Colon (tissue), 2 donors: ENCODE measurements around the gene PRR5L.

Experiments used
- FAIRE-seq: peaks from 2 replicates; lab custom pipeline; 2012; peaks lifted over from hg19 to GRCh38; lab: Jason Lieb, UNC
- donor health status: control.
- donor health status: control.

PRR5L gene

DNA sequence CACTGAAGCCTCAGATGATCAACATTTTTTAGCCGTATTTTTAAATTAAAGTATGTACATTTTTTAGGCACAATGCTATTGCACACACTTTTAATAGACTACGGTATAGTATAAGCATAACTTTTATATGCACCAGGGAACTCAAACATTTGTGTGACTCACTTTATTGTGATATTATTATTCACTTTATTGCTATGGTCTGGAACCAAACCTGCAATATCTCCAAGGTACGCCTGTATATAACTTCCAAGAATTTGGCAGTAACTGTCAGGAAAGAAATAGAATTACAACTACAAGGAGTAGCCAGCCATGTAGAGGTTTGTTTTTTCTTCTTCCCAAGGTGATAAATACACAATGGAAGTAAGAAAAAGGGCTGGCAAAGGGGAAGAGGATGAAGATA, 62.3 kb downstream of the PRR5L start:
- peak; percentile 21 for FAIRE-seq

DNA sequence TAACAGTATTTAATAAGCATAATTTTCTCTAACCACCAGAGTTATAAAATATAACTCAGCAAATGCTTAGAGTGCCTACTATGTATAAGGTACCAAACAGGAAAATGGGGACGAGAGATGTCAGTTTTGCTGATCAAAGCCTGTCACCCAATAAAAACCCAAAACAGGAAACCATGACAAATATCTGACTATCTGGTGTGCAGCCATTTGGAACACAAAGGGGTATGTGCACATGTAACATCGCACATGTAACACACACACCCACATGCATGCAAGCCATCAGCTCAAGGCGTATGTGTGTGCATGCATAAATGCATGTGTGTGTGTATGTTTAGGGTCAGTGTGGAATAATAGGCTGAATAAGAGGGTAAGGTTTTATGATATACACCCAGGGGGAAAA, 64.2 kb downstream of the PRR5L start:
- FAIRE-seq, result no peak

DNA sequence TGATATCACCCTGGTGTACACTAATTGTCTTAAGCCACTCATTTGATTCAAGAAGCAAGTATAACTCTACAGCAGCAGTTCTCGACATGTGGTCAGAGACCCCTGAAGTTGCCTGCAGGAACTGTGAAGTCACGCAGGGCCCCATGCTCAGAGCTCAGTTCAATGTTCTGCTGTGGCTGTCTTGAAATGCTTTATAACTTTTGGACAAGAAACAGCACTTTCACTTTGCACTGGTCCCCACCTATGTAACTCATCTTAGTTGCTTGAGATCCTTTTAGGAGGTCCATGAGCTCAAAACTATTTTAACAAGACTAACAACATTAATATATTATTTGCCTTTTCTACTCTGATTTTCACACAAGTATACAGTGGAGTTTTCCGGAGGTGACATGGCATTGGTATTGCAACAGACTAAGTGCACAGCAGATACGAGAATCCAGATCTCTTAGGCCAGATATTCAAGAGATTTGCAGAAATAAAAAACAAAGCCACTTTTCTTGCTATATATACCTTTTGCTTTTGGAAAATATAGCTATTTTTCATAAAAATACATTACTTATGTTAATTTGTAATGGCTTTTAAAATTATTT, 64.8 kb downstream of the PRR5L start:
- FAIRE-seq, result no peak

DNA sequence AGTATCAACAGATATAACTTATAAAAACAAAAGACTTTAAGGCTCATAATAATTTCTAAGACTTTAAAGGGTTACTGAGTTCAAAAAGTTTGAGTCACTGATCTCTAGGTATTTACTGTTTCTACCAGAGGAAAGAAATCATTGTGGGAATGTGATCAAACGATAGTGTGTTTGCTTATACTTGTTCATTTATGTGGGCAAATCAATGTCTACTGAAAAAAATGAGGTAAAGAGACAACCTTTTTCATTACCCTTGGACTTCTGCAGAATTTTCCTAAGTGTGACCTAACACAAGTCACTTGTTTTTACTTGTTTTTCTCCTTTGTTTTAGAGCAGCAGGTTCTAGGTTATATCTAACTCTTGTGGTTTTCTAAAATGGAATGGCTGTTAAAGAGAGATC, 65.4 kb downstream of the PRR5L start:
- FAIRE-seq, result no peak

- FAIRE-seq, result no peak
Measured at GRCh38 chr11:36361901-36362391, 65.9 kb downstream of the PRR5L start.

DNA sequence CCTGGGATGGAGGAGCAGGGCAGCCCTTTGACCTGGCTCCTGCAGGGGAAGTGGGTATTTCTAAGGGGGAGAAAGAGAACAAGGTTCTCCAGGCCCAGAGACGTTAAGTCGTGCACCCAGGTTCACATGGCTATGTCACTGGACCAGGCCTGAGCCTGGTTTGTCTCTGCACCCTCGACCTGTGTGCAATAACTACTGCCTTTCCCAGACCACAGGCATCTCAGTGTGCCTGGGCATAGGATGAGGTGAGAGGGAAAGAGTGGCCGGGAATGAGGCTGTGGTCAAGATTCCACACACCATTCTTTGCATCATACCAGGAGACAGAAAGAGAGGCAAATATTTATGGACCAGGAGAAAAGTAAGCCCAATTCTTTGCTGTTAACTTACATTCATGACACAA, 66.8 kb downstream of the PRR5L start:
- FAIRE-seq, result no peak

DNA sequence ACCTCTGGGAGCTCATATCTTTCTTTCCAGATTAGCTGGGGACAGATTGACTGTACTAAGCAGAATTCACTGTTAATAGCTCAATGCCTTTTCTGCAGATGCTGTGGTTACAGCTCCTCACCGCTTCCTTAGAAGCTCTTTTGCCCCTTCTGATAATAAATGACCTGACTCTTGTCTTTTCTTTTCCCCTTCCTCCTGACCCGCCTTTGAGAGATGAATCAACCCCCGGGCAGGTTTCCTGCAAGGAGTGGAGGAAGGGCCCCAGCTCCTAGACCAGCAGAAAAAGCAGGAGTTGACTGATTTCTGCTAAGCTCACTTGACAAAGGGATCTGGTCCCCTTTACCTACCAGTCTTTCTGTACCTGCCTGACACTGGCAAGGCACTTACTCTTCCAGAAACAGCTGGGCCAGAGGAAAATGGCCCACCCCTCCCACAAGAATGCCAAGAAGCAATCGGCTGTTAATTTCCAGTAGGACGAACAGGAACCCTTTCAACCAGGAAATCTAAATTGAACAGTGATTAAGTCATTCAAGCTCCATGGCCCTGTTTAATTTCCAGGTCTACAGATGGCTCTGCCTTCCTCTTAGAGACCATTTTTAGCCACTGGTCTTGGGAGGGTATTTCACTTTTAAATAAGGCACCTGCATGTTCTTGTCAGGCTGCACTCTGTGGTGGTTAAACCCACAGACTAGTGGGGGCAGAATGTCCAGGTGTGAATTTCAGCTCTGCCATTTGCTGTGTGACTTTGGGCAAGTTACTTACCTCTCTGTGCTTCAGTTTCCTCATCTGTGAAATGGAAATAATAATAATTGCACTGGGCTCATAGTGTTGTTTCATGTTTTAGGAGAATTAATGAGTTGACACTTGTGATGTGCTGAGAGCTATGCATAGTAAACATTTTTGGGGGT, 67.5 kb downstream of the PRR5L start:
- no peak for FAIRE-seq

DNA sequence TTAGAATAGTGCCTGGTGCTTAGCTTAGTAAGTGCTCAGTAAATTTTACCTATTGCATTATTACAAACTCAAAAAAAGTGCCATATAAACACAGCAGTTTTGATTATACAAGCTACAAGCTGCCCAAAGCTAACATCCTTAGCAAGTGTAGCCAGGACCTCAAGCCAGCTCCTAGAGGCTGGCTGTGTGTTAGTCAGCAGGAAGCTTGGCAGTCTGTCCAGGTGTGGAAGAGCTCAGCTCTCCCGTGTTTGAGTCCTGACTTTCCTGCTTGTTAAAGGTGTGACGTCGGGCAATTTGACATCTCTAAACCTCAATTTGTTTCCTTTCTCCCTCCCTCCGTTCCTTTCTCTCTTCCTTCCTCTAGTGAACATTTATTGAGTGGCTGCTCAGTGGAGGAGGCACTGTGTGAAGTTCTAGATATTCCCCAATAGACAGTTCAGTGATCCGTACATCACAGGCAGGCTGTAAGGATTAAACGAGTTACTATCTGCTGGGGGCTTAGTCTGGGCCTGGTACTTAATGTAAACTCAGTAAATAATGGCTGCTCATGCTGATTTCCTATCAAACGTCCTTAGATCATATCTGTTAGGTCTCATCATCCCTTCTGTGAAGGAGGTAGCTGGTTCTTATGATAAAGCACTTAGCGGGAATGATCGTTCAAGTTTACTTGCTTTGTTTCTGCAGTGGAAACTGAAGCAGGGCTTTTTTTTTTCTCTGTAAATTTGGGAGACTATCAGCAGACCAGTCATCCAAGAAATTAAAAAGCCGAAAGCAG, 68.7 kb downstream of the PRR5L start:
- FAIRE-seq, result no peak

- no peak for FAIRE-seq
Measured at GRCh38 chr11:36365907-36366306, 69.8 kb downstream of the PRR5L start.

GRCh38 chr11:36367806-36368680, 72.0 kb downstream of the PRR5L start:
- FAIRE-seq, result no peak

- FAIRE-seq, result peak; percentile 51
Measured at GRCh38 chr11:36371181-36371580, 75.1 kb downstream of the PRR5L start.

DNA sequence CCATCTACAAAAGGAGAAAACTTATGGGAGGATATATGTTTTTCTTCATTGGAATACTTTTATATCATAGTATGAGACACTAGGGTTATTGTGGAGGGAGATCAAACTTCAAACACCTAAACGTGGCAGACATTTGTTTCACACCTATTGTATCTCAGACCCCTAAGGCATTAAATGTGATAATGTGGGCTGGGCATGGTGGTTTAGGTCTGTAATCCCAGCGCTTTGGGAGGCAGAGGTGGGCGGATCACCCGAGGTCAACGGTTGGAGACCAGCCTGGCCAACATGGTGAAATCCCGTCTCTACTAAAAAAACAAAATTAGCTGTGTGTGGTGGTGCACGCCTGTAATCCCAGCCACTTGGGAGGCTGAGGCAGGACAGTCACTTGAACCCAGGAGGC, 75.5 kb downstream of the PRR5L start:
- FAIRE-seq, result no peak

GRCh38 chr11:36372101-36372771, 76.1 kb downstream of the PRR5L start:
- FAIRE-seq, result no peak

GRCh38 chr11:36373016-36374010, 77.2 kb downstream of the PRR5L start:
- FAIRE-seq, result no peak

GRCh38 chr11:36374726-36375125, 78.6 kb downstream of the PRR5L start:
- no peak for FAIRE-seq

- no peak for FAIRE-seq
Measured at GRCh38 chr11:36375353-36376008, 79.4 kb downstream of the PRR5L start.

GRCh38 chr11:36376009-36376887, 80.2 kb downstream of the PRR5L start:
- FAIRE-seq, result no peak
